A172 (cell line): ENCODE data around the gene SH3TC1. TPM values are rescaled to one million over a fixed set of nuclear protein-coding genes. Genes with fewer than 3 reads are reported as not detected.

Experiments
- DNase-seq: peaks from one replicate; pipeline ENCODE4 v3.0.0-alpha.2; 2015; ENCODE audit warnings: low spot score
- total RNA-seq: library from RNA; depleted of rRNA; stranded (reverse); fragments of >200 nt; shearing (Covaris generic); gene quantifications from 2 replicates; pipeline ENCODE4 v1.2.3, GENCODE V29; 2014

Gene SH3TC1
- total RNA-seq, 1 experiment from 2014 or later: 10.0 TPM

DNA sequence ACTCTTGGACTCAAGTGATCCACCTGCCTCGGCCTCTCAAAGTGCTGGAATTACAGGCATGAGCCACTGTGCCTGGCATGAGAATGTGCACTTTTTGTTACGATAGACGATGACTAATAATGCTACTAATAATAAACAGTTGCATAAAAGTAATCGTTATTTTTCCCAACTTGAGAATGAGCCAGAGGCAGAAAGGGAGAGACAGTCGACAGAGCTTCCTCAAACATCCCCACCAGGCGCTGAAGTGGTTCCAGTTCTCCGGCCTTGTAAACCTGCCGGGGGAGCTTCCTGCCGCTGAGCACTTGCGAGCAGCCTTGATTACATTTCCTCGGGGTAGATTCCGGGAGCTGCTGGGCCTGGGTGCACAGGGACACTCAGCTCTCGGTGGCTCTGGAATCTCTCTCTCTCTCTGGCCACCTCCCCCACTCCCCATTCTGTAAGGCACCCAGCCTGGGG lies 61.6 kb downstream of the SH3TC1 start:
- DNase-seq: peak; percentile 29

DNA sequence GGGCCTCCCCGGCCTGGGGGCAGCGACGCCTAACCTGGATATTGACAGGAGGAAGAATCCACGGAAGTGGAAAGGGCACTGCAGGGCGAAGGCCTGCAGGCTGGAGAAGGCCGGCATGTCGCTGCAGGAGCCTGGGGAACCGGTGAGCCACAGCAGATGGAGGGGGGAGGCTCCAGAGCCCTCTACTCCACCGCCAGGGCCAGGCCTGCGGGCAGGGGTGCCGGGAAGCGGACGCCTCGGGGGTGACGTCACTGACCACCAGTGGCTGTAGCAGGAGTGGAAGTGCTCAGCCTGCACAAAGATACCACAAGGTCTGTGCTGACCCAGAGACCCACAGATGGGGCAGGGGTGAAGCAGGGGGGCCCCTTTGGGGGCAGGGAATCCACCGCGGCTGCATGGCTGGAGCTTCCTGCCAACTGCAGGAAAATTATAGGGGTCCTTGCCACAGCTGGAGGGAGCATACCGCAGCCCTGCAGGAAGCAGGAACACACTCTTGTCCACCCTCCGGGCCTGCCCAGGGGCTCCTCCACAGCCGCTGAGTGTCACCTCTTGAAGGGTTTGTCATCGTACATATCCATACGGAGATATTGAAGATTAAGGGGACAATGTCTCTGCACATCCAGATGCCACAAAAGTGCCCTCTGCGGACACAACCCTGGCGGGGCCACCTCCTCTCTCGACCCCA lies 62.9 kb downstream of the SH3TC1 start:
- no peak for DNase-seq

DNA sequence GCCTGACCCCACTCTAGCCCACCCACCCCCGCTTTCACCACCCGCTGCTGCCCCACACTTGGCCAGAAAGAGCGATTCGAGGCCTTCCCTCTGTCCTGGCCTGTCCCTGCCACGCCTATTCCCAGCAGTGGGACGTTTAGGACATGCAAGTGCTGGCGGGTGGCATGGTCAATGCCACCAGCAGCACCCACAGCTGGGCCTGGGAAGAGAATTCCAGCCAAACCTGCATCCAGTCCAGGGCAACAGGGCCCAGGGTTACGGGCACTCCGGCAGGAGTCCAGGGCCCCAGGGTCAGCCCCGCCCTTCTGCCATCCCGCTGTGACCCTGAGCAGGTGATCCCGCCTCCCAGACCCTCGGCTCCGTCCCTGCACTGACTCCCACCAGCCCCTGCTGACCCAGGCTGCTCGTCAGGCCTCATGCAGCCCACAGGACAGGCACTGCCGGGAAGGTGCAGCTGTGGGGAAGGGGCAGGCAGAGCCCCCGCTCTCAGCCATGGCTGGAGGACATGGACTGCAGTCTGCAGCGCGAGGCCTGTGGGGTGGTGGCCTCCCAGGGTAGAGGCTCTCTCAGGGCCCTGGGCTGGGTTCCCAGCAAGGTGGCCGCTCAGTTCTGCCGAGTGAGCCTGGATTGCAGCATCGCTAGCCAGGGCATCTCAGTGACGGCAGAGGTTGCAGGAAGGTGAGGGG lies 63.7 kb downstream of the SH3TC1 start:
- DNase-seq: no peak

DNA sequence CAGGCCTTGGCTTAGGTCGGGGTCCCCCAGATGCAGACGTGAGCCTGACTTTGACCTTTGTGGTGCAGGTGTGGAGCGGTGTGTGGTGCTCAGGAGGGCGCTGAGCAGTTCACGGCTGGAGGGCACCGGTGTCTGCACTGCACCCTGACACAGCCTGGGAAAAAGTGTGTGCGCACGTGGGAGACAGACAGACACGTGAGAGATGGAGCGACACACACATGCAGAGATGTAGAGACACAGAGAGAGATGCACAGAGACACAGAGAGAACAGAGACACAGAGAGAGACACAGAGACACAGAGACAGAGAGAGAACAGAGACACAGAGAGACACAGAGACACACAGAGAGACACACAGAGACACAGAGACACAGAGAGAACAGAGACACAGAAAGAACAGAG lies 64.3 kb downstream of the SH3TC1 start:
- DNase-seq: no peak

DNA sequence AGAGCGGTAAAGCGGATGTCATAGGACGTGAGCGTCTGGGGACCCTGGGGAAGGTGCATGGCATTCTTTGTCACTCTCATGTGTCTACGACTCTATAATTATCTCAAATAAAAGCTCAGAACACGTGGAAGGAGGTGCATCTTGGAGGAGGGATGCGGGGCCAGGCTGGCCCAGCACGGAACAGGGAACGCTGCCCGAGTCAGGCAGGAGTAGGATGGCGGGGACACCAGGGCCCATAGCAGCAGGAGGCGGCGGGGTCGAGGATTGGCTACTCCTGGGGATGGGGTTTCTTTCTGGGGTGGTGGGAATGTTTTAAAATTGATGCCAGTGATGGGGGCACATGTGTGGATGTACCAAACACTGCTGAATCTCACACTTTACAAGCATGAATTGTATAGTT lies 65.0 kb downstream of the SH3TC1 start:
- no peak for DNase-seq

DNA sequence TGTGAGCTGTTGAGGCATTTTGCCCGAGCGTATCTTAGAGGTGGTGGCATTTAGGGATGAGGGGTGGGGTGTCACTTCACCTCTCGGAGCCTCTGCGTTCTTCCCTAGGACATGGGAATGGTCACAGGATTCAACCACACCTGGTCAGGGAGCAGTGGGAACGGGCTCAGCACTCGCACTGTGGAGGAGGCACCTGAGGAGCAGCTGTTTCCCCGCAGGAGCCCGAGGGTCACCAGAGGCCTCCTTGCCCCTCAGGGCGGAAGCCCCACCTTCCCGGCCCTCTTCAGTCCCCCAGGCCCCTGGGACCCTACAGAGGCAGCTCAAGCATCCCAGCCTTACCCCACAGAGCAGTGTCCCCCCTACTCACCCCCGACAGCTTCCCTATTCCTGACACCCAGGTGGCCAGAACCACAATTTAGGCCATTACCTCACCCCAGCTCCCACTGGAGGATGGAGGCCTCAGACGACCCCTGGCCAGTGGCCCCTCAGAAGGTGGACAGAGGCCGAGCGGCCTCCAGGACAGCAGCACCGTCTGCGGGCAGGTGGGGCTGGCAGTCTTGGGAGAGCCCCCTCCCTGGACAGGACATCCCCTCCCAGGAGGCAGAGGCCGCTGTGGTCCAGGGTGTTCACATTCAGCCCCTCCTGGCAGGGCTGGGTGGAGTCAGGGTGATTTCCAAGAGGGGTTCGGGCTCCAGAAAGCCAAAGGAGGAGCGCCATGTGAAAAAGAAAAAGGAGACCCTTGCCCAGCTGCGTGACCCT lies 66.3 kb downstream of the SH3TC1 start:
- no peak for DNase-seq

DNA sequence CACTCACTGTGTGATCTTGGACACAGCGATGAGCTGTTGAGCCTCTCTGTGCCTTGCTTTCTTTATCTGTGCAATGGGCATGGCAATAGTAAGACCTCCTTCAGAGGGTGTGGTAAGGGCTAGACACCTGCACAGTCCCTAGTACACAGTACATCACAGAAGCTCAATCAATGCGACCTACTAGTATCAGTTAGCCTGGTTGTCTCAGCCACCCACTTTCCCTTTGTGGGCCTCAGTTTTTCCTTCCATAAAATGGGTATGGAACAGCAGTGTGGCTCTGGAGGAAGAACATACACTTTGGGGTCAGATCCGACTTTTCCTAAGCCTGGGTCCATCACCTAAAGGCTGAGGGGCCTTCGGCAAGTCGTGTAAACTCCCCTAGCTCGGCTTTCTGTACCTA lies 67.0 kb downstream of the SH3TC1 start:
- DNase-seq: no peak

DNA sequence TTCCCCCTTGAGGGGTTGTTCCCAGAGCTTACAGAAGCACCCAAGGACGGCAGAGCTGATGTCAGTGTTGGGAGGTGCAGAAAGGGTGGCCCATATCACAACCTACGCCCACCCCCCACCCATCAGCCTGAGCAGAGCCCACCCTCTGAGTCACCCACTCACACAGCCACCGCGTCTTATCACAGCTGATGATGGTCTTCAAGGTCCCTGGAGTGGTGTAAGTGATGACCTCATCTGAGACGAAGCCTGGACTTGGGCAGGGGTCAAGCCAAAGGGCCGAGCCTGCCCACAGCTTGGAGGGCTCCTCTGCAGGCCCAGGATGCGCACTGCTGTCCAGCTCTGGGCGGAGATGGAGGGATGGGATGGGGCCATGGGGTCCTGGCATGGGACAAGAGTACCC lies 67.4 kb downstream of the SH3TC1 start:
- no peak for DNase-seq

DNA sequence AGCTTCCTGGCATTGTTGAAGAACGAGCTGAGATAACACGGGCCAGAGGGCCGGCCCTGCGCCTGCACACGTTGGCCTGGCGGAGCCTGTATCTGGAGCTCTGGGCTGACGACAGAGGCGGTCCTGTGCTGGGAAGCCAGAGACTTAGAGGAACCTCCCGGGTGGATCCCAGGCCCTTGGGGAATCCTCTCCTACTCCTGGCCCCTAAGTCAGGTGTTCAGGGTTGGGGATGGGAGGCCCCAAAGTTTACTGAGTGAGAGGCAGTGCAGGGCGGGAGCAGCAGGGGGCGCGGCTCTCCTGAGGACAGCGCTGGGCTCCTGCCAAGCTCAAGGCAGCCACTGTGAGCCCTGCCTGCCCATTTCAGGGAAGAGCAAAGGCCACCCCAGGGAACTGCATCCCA lies 68.0 kb downstream of the SH3TC1 start:
- DNase-seq: no peak

DNA sequence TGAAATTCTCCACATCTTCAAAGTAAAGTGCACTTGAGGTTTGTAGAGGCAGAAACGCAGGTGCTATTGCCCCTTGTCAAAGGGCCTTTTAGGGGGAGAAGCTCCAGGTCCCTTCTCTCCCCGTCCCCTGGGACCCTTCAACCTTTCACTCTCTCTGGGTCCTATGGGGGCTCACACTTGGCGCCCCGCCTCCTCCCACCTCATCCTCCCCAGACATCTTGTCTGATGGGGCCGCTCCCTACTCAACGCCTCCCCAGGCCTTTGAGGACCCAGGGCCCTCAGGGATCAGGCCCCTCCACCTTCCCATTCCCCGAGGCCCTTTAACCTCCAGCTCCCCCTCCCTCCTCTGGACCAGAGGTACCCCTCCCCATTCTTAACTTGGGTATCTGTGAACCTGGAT lies 69.1 kb downstream of the SH3TC1 start:
- no peak for DNase-seq

DNA sequence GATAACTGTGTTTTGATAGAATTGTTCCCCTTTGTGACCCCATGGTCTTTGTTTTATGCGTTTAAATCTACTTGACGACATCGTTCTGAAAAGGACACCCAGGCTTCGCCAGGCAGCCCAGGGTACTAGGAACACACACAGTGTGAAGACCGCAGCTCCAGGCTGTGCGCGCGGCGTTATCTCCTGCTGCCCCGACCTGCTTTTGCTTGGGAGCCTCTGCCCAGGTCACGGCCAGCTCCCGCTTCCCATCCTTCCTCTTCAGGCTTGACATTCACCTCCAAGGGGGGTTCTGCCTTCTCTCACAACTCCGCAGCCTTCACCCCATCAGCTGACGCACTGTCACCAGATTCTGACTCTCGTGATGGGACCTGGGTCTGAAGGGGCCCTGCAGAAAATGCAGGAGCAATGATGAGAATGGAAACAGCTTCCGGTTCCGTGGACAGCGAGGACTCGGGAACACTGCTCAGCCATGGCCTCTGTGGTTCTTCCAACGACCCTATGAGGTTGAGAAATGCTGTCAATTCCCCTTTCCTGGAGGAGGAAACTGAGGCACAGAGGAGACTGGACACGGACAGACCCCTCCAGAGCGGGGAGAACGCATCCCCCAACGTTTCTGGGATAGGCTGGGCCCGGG lies 69.9 kb downstream of the SH3TC1 start:
- DNase-seq: no peak

DNA sequence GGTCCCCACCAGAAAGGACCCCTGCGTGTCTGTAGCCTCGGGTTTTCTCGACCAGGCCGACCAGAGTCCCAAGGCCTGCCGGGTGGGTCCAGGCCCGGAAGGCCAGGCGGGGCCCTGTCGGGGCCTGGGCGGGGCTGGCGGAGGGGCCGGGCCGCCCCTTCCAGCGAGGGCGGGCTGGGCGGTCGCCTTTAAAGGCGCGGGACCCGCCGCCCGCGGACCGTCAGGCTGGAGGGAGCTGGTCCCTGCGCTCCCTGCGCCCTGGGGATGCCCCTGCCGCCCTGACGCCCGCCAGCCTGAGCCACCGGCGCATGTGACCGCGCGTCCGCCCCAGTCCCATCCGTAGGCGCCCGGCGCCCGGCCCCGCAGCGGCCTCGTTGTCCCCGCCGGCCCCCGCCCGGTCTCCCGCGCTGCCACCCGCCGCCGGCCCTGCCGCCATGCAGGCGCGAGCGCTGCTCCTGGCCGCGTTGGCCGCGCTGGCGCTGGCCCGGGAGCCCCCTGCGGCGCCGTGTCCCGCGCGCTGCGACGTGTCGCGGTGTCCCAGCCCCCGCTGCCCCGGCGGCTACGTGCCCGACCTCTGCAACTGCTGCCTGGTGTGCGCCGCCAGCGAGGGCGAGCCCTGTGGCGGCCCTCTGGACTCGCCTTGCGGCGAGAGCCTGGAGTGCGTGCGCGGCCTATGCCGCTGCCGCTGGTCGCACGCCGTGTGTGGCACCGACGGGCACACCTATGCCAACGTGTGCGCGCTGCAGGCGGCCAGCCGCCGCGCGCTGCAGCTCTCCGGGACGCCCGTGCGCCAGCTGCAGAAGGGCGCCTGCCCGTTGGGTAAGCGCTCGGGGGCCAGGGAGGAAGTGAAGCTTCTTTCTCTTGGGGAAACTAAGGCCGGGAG lies 70.7 kb downstream of the SH3TC1 start, which contains the start of gene HTRA3:
HTRA3 (plus strand) TSS at position 220 of the 883 bp plus-strand sequence; CDS start at position 435, 215 bp downstream.
- no peak for DNase-seq

DNA sequence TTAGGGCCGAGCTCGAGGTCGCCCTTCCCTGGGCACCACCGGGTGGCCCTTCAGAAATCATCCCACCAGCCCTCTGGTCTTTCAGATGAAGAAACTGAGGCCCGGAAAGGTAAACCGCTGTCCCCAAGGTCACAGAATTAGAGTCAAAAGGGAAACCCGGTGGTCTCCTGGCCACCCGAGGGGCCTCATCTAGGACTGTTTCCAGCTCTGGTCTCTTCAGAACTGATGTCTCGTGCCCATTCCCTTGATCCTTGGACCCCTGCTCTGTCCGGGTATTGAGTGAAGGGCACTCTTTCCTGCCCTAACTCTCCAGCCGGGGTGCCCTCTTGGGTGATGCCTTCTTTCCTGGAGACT lies 71.3 kb downstream of the SH3TC1 start:
- no peak for DNase-seq

DNA sequence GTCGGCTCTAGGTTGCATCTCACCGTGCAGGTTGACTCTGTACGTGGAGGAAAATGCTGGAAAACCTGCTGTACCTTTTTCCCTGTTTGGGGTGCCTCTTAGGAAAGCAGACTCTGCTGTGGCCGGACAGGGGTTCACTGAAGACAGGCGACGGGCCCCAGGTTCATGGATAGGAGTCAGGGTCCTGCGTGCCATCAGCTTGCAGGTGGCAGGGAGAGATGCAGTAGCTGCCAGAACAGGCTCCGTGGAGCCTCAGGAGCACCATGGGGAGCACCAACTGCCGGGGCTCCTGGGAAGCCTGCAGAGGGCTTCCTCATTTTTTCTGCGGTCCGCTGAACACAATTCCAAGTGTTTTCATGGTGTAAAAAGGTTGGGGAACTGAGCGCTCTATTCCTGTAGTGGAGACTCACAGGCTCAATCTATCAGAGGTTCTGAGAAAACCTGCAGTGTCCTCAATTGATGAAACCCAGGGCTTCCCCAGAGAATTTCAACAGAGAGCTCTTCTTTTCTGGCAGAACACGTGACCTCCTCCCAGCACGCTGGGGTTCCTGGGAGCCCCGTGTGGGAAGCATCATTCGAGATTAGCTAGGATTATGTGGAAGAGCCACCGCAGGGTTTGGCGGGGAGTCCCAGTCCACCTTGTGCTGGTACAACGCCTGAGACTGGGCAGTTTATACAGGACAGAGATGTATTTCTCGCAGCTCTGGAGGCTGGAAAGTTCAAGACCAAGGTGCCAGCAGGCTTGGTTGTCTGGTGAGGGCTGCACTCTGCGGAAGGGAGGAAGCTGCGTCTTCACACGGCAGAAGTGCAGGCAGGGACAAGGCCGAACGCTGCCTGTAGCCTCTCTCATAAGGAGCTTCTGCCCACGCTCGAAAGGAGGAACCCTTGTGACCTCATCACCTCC lies 72.1 kb downstream of the SH3TC1 start:
- DNase-seq: no peak

DNA sequence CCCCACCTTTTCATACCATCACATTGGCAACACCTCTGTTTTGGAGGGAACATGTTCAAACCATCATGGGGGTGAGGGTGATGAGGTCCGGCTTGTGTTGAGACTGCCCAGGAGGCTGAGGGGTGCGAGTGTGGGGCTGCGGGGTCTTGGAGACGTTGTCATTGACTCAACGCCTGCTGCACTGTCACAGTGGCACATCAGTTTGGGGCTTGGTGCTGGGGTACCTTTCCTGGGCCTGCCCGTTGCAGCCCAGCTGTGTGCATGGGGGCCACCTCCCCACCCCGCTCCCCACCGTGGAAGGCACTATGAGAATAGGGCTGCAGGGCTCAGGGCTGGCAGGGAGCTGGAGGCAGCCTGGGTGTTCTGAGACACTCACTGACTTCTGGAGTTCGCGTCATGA lies 72.7 kb downstream of the SH3TC1 start:
- DNase-seq: no peak

DNA sequence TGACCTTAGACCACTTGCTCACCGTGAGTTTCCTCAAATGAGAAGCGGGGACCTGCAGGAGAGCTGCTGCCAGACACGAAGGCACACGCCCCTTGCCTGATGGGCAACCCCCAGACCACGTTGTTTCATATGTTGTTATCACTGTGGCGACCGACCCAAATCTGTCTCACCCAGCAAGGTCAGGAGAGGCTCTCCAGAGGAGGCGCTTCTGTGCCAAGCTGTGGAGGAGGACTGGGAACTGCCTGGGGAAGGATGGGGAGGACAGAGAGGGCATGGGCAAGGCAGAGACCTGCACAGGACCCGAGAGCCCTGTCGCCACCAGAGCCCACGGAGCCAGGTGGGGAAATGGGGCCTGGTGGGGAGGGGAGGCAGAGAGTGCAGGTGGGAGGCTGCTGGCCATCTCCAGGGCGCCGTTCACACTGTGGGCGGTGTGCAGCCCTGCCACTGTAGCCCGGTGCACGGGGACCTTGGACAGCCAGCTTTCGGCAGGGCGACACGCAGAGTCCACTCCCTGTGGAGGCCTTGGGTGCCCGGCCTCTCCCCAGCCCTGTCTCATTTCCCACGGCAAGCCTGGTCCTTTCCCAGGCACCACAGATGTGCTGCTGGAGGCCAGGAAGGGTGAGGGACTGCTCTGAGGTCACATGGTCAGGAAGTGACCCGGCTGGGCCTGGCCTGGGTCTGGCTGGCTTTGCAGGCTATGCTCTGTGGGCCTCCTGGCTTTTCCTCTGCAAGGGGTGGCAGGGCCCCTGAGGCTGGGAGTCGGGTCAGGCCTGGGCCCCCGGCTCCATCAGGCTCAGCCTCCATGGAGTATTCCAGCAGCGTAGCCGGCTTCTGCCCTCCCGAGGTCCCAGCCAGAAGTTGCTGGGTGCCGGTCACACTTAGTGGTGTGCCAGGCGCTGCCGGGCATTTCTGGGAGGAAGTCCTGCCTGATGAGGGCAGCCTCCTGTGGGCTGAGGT lies 73.7 kb downstream of the SH3TC1 start:
- DNase-seq: no peak

DNA sequence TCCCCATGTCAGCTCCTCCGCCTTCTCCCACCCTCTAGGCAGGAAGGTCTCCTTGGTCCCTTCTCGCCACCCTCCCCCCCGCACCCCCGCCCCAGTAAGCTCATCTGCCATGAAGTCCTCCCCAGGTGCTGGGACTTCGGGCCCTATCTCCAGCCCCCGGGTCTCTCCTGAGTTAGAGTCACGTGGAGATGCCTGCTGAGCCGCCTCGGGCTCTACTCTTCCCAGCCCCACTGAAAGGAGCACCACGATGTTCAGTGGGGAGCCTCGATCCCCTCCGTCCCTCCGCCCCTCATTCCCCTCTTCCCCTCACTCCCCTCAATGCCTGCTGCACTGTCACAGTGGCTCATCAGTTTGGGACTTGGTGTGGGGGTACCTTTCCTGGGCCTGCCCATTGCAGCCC lies 74.4 kb downstream of the SH3TC1 start:
- no peak for DNase-seq

DNA sequence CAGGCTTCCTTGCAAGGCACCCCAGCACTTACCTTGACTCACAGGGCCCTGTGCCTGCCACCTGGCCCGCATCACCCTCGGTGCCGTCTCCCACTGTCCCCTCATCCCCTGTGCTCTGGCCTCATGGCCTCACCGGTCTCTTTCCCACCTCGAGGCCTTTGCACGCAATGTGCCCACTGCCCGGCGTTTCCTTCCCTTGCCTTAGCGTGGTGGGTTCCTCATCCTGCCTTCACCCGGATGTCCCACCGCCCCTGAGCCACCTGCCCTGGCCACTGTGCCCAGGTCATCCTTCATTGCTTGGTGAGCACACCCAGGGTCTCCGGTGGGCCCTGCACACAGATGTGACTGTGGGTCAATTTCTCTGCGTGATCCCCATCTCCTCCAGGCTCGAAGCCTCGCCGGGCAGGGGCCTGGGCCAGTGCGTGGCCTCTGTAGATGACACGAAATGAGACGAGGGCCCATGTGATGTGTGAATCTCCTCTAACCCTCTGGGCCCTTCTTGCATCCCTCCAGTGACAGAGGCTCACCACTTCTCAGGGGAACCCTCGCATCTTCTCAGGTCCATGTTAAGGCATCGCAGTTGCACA lies 75.1 kb downstream of the SH3TC1 start:
- DNase-seq: no peak
